Choroid plexus epithelial cell (primary cell): ENCODE results near the gene WIPI1.

ENCODE experiments used
- DNase-seq: peaks from one replicate; pipeline ENCODE4 v3.0.0-alpha.2; 2010; ENCODE audit warnings: low read depth
- H3K4me3 ChIP-seq: 2 replicates; pipeline ENCODE4 v1.5.1; 2011; ENCODE audit warnings: low read depth, mild to moderate bottlenecking, control low read depth, low read length, moderate library complexity
- TF ChIP-seq, protein P1 (sequence below): conservative IDR thresholded peaks from 2 replicates; pipeline ENCODE4 v1.5.1; 2011; ENCODE audit warnings: low read depth, mild to moderate bottlenecking, control low read depth, inconsistent platforms, low read length, moderate library complexity

Gene WIPI1

DNA sequence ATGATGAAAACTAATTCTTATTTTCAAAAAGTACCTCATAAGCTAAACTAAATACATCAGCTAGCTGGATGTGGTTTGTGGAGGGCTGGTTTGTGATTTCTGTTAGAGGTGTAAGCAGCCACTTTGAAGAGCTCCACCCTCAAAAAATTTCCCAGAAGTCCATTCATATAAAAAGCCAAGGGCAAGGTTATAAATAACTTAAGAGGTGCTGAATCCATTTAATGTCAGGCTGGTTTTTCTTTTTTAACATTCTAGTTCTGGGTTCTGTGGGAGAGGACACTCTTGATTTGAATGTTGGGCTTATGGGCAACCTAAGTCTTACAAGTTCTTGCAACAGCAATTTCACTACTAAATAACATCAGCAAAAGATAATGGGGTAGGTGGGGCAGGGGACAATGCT lies 3.4 kb upstream of the WIPI1 start:
- TF ChIP-seq, protein P1, sequence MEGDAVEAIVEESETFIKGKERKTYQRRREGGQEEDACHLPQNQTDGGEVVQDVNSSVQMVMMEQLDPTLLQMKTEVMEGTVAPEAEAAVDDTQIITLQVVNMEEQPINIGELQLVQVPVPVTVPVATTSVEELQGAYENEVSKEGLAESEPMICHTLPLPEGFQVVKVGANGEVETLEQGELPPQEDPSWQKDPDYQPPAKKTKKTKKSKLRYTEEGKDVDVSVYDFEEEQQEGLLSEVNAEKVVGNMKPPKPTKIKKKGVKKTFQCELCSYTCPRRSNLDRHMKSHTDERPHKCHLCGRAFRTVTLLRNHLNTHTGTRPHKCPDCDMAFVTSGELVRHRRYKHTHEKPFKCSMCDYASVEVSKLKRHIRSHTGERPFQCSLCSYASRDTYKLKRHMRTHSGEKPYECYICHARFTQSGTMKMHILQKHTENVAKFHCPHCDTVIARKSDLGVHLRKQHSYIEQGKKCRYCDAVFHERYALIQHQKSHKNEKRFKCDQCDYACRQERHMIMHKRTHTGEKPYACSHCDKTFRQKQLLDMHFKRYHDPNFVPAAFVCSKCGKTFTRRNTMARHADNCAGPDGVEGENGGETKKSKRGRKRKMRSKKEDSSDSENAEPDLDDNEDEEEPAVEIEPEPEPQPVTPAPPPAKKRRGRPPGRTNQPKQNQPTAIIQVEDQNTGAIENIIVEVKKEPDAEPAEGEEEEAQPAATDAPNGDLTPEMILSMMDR = no peak
- no peak for DNase-seq
- H3K4me3 ChIP-seq = no peak overlapping the region

- DNase-seq = no peak
- TF ChIP-seq, protein P1 = no peak
- H3K4me3 ChIP-seq = no peak overlapping the region
These were observed 2.9 kb upstream of the WIPI1 start for GRCh38 chr17:68460146-68460545.

DNA sequence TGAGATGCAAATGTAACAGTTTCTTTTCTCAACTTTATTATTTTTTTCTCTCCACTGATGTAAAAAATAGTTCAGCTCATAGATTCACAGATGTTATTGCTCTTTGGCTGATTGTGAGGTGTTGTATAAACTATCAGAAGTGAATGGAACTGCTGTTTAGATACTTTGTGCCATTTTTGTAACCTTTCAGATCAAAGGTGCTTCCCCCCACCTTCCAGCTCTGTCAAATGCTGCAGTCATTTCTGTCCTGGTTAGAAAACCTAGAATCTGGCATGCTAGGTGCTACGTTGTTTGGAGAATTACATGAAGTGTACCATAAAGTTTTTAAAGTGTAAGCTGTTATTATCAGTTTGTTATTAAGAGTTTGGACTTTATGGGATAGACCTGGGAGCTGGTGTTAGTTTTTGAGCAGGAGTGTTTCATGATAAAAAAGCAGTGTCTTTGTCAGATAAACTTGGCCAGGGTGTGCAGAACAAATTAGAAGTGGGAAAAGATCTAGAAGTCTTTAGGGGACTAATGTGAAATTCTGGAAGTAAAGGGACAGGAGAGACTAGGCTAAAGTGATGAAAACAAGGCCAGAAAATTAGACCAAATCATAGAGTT lies 1.8 kb upstream of the WIPI1 start:
- TF ChIP-seq, protein P1 = no peak
- no peak overlapping the region for H3K4me3 ChIP-seq
- no peak for DNase-seq

GRCh38 chr17:68458260-68459036 lies 1.2 kb upstream of the WIPI1 start:
- peak overlapping the region; percentile 63 for H3K4me3 ChIP-seq
- TF ChIP-seq, protein P1 = no peak

GRCh38 chr17:68457539-68458259 lies 403 bp upstream of the WIPI1 start:
- H3K4me3 ChIP-seq = peak overlapping the region; percentile 63
- TF ChIP-seq, protein P1 = no peak
- peak; percentile 99 for DNase-seq

More at GRCh38 chr17:68458260-68459036, 1.2 kb upstream of the WIPI1 start:
- no peak for DNase-seq

- peak; percentile 96 for DNase-seq
- peak overlapping the region; percentile 89 for H3K4me3 ChIP-seq
- TF ChIP-seq, protein P1 = no peak
These were observed 743 bp downstream of the WIPI1 start for GRCh38 chr17:68456339-68457167.
